ENCODE measurements around the gene SHROOM1.
"Not testable (repeated sequence)": the region's sequence is repeated elsewhere in the genome, so short reads cannot be mapped to it uniquely, and the experiment has no call there.

Gene SHROOM1, protein sequence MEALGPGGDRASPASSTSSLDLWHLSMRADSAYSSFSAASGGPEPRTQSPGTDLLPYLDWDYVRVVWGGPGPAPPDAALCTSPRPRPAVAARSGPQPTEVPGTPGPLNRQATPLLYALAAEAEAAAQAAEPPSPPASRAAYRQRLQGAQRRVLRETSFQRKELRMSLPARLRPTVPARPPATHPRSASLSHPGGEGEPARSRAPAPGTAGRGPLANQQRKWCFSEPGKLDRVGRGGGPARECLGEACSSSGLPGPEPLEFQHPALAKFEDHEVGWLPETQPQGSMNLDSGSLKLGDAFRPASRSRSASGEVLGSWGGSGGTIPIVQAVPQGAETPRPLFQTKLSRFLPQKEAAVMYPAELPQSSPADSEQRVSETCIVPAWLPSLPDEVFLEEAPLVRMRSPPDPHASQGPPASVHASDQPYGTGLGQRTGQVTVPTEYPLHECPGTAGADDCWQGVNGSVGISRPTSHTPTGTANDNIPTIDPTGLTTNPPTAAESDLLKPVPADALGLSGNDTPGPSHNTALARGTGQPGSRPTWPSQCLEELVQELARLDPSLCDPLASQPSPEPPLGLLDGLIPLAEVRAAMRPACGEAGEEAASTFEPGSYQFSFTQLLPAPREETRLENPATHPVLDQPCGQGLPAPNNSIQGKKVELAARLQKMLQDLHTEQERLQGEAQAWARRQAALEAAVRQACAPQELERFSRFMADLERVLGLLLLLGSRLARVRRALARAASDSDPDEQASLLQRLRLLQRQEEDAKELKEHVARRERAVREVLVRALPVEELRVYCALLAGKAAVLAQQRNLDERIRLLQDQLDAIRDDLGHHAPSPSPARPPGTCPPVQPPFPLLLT

DNA sequence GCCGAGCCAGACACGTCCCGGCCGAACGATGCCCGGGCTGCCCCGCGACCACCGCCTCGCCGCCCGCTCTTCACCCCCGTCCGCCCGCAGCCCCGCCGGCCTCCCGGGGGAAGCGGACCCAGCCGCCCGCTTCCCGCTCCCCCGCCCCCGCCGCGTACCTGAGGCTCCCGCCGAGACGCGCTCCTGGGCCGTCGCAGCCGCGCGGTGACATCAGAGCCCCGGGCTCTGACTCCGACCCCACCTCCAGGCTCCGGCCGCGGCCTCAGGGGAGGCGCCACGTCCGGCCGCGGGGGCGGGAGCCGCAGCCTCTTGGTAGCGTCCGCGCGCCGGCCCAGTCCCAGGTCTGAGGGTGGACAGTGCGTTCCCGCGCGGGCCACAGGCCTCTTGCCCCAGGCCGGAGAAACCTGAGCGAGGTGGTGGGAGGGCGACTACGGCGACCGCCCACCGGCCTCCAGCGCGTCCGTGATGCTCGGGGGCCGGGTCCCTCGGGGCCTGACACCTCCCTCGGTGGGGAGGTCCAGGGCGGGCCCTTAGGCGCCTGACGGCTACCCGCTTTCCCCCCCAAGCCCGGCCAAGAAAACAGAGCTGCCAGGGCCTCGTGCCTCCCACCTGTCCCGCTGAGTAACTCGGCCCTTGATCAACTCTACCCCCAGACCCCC, at the start of gene SHROOM1:
TSS of gene SHROOM1 (minus strand) at position 212 of the 659 bp plus-strand sequence. CDS start 4,507 bp downstream, outside the sequence.
- DNase-seq (ENCODE audit: low spot score) = peak; percentile 87

DNA sequence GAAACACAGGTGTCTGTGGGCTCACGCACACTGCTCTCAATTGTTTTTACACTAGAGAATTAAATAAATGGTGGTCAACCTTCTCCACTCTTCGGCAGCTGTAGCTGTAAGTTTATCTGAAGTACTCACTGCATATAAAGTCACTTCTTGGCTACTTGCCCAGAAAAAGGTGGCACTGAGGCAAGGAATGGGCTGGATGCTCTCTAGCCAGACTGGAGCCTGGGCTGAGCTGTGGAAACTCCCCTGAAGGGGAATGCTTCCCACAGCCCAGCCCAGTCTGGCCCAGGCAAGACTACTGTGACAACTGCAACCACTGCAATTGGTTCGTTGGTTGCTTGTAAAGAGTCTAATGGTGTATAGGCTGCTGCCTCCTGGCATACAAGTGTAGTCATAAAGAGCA, 47.5 kb upstream of the SHROOM1 start:
- no peak for DNase-seq (ENCODE audit: low spot score)

DNA sequence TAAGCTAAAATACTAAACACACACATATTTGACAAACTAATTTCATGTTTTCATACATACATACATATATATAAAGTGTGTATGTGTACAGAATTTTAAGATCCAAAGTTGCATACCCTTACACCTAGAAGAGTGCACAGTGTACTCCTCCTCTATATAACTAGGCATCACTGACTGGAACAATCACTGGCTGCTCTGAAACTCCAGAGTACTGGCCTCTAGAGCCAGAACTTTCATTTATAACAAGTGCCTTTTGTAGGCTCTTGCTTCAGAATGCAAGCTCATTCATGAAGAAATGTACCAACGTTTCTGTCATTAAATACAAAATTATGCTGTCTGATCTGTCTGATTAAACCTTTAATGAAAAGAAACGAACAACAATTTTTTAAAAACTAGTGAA, 47.0 kb upstream of the SHROOM1 start:
- no peak for DNase-seq (ENCODE audit: low spot score)

DNA sequence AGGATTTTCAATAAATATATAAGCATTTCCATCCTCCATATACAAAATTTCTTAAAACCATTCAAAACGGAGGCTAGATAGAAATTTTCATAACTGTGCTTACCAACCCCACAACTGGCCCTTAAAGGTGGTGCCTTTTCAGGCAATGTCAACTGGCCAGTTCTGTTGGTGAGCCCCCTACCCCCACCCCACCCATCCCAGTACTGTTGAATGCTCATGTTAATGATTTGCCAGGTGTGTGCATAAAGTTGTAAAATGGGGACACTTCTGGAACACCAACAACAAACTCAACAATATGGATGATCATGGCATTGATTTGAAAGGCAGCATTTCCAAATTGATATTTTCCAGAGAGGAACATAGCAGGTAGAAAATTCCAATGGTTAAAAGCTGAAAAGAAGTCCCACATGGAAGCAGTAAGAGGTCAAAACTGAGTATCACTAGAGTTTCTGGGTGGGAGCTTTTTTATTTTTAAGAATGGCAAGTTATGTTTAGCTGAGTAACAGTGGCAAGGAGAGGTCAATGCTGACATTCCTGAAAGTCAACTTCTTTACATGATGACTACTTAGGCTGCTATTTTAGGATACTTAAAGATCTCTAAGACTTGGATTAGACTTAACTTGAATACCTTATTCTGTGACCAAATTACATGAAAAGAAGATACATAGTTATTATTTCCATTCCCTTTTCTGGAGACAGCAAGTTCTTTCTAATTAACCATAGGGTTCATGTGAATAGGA, 45.7 kb upstream of the SHROOM1 start:
- DNase-seq (ENCODE audit: low spot score) = peak; percentile 27

DNA sequence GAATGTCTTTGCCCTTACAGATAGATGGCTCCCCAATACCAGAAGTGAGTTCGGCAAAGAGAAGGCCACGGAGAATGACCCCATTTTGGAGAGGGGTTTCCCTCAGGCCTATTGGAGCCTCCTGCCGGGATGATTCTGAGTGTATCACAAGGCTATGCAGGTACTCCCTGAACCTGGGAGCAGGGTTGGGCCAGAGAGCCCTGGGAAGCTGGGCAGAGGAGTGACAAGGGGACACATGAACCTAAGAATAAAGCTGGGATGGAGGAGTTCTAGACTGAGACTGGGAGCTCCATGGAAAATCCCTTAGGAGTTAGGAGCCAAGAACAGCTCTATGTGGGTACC, 43.5 kb upstream of the SHROOM1 start:
- DNase-seq (ENCODE audit: low spot score) = no peak

DNA sequence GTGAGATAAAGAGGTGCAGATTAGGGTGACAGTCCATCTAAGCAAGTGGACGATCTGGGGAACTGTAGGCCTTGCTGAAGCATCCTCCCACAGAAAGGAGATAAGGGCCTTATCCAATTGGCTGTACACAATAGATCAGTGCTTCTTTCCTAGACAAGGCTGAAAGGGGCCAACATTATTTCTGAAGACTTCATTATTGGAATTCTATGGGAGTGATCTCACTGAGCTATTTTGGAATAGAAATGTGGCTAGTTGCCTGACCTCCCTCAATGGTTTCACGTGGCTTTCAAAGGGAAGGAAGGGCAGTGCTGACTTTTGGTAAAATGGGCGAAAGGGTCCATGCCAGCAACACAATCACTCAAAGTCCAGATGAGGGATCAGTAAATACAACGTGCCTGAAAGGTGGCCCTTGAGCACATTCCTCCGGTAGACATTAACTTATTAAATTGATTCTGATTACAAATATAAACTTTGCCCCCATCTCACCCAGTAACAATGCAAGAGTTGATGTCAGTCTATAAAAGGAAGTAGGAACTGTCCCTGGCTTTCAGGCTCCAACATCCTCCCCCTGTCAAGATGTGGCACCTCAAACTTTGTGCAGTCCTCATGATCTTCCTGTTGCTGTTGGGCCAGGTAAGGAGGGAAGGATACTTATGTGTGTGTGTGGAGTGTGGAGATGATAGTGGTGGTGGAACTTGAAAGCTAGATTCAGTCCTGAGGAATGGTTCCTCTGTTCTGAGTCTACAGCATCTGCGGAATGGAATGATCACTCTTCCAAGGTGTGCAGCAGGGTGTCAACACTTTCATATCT, 42.9 kb upstream of the SHROOM1 start, which contains the start of gene LEAP2:
TSS of gene LEAP2 (plus strand) at position 550 of the 811 bp plus-strand sequence. CDS start at position 577, 27 bp downstream.
- peak; percentile 18 for DNase-seq (ENCODE audit: low spot score)

DNA sequence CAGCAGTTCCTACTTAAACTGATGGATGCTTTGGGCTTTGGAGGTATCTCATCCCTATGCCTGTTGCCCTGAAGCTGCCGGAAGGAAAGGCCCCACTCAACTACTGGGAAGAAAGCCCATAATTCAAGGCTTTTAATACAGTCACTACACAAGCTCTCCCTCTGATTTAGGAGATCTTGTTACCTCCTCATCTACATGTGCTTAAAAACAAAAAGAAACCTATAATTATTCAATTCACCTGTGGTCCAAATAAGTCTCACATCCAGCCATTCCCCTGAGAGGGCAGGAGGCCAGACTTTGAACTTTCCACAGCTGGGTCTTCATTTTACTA, 42.3 kb upstream of the SHROOM1 start:
- DNase-seq (ENCODE audit: low spot score) = no peak

DNA sequence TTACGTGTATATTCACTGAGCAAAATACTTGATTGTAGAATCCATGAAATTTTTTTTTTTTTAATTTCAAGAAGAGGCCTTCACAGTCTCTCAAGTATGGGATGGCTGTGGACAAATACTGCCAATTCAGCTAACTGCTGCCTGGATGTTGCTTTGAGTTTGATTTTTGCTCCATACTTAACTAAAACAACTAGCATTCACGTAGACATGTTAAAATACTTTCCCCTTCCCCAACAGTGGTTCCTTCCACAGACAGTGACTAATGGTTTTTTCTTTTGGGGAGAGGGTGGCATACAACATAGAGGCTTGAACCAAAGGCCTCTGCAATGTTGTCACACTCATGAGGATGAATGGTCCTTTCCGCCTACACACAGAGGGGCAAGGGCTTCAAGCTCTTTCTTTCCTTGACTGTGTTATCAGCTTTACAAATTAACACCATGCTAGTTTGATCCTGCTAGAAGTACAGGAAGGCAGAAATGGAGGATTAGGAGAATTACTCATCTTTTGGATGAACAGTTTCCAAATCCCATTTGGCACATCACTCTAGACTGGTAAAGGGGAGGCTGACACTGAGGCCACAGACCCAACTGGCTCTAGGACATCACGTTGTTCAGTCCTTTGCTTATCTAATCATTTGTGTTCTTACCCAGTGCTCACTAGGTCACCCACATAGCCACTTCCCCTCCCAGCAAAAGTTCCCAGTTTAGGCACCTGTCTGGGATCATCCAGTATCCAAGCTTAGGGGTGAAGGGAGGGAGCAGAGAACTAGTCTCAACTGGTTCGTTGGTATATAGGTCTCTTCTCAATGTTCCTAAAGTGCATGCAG, 41.2 kb upstream of the SHROOM1 start:
- no peak for DNase-seq (ENCODE audit: low spot score)

DNA sequence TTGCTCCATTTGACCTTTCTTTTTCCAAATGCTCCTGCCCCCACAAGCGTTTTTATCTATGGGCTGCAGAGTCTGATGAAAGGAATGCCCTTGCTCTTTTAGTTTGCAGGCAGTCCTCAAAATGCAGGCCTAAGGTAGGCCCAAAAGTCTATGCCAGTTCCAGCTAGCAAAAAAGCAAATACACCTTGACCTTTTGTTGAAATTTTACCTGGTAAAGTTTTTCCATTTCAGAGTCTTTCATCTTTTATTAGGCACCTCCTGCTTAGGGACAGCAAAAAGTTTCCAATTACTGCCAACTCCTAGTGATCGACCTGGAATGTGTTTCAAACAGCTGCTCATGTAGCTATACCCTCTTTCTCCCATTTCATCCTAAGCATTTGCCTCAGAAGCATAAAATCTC, 40.4 kb upstream of the SHROOM1 start:
- no peak for DNase-seq (ENCODE audit: low spot score)

DNA sequence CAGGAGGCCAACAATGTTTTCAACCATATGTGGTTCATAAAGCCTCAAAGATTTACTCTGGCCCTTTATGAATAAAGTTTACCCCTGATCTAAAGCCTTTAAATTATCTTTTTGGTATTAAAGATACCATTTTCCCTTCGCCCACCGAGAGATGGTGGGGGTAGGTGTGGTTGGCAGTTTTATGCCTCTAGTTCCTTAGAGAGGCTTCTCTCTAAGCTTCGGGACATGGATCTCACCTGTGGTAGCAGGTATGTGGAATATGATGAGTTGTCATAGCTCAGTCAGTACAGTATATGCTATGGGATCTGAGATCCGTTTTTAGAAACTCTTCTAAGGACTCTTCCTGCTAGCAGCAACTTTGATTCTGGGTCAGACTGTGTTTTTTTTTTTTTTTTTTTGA, 38.3 kb upstream of the SHROOM1 start:
- no peak for DNase-seq (ENCODE audit: low spot score)

DNA sequence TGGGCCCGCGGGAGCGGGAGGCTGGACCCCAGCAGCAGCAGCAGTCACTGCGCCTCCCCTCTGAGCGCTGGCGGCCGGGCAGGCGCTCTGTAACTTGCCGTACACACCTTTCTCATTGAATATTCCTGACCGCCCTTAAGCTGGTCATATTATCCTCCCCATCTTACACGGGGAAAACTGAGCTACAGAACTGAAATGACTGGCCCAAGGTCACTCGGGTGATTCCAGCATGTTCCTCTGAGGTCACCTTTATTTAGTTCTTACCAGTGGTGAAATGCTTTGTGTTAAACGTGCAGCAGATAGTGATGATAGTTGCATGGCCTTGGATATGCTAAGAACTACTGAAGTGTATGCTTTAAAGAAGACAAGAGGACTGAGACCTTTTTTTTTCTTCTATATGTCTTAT, 36.6 kb upstream of the SHROOM1 start:
- no peak for DNase-seq (ENCODE audit: low spot score)

DNA sequence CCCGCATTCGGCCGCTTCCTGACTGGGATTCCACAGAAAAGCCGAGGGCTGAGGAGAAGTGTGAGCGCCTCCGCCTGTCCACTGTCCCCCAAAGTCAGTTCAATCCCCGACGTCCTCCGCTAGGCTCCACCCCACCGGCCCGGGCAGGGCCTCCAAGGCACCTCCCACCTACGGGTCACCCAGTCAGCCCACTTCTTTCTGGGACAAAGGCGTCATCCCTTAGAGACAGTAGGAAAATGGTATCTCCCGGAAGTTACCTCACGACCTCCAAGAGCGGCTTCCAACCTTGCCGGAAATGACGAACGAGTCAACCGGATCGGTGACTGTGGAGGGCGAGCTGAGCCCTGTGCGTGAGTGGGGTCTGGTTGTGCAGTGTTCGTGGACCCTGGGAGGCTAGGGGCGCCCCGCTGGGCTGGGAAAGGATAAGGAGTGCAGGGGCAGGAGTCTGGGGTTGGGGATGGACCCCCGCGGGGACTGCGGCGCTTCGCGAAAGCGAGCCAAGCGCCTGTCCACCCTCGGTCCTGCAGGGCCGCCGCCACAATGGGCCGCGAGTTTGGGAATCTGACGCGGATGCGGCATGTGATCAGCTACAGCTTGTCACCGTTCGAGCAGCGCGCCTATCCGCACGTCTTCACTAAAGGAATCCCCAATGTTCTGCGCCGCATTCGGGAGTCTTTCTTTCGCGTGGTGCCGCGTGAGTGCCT, 36.0 kb upstream of the SHROOM1 start, which contains the start of the genes GDF9 and UQCRQ:
TSS of gene GDF9 (minus strand) at position 128 of the 704 bp plus-strand sequence. CDS start 1,936 bp downstream, outside the sequence.
TSS of gene UQCRQ (plus strand) at position 301 of the 704 bp plus-strand sequence. CDS start at position 541, 240 bp downstream.
- peak; percentile 99 for DNase-seq (ENCODE audit: low spot score)

DNA sequence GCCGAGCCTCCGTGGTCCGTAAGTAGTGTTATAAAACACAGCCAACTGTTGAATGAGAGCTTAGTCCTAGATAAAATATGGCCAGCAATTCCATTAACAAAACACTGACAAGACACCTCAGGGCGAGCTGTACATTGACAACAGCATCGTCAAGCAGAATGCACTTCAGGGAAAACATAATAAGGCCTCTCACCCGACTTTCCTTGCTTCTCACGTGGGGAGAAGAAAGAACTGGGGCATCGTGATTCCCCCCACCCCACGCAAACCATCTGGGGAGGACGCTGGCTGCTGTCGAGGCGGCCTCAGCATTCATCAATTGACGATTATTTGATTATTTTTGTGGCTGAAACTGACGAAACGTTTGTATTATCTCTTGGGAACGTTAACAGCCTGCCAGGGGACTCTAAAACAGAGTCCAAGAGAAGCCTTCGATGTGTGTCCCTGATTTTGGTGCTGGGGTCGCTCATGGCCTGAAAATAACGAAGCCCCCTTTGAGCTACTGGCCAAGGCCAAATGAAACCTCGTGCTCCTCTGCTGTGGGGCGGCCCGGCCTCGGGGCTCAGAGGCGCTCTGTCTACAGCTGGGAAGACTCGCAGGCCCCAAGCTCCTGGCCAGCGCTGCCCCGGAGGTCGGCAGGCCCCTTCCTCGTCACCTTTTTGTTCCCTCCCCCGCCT, 35.4 kb upstream of the SHROOM1 start:
- DNase-seq (ENCODE audit: low spot score) = no peak

DNA sequence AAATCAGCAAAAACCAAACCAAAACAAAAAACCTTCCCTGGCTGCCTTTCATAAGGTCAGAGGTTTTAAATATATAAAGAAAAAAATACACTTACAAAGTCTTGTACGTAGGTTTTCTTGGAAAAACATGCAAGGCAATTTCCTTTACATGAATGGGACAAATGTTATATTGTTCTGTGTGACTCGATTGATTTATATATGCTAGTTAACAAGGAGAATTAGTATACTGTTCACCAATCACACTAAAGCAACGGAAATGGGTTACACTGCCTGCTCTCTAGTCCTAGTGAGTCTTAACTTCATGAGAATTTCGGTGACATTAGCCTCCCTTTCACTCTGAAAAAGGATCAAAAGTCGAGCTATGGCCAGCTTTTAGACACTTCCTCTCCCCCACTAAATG, 30.3 kb upstream of the SHROOM1 start:
- no peak for DNase-seq (ENCODE audit: low spot score)

DNA sequence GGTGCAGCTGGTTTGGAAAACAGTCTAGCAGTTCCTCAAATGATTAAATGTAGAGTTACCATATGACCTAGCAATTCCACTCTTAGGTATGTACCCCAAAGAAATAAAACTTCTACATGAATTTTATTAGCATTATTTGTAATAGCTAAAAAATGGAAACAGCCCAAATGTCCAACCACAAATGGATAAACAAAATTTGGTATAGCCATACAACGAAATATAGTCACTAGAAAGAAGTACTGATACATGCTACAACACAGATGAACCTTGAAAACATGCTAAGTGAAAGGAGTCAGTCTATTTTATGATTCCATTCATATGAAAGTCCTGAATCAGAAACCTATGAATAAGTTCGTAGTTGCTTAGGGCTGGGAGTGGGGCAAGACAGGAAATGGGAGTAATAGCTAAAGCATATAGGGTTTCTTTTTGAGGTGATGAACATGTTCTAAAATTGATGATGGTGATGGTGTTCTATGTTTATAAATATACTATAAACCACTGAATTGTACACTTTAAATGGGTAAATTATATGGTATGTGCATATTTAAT, 29.5 kb upstream of the SHROOM1 start:
- DNase-seq (ENCODE audit: low spot score) = no peak

DNA sequence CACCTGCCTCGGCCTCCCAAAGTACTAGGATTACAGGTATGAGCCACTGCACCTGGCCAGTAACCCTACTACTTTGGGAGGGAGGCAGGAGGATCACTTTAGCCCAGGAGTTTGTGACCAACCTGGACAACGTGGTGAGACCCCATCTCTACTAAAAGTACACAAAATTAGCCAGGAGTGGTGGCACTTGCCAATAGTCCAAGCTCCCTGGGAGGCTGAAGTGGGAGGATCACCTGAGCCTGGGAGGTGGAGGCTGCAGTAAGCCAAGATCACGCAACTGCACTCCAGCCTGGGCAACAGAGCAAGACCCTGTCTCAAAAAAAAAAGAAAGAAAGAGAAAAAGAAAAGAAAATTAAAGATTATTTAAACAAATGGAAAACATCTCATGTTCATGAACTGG, 25.6 kb upstream of the SHROOM1 start:
- DNase-seq (ENCODE audit: low spot score) = no peak

DNA sequence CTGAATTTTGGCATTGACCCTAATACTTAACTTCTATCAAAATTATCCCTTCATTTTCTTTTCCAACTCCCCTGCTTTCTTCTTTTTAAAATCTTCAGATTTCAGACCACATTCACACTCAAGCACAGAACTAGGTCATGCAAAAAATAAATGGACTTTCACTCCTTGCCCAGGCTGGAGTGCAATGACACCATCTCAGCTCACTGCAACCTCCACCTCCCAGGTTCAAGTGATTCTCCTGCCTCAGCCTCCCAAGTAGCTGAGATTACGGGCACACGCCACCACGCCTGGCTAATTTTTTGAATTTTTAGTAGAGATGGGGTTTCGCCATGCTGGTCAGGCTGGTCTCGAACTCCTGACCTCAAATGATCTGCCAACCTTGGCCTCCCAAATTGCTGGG, 24.5 kb upstream of the SHROOM1 start:
- not testable (repeated sequence) for DNase-seq (ENCODE audit: low spot score)

DNA sequence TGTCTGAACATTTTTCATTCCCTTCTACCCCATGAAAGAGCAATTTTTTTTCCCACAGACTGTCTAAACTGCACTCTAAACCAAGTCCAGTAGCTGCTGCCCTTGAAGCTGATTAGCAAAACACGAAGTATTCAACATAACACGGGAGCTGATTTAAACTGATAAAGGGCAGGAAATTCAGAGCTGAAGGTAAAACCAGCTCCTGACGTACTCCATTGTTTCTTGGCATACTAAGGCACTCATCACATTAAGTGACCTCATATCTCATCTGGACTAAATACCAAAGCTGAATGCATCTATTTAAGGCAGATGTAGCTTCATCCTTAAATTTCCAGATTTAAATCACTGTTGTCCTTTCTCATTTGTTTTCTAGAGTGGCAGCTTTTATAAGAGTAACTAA, 23.9 kb upstream of the SHROOM1 start:
- no peak for DNase-seq (ENCODE audit: low spot score)

Data from GM03348 (cell line).